ENCODE data around the gene KRT3.
"Not testable (repeated sequence)": the region's sequence is repeated elsewhere in the genome, so short reads cannot be mapped to it uniquely, and the experiment has no call there.

Gene KRT3

GRCh38 chr12:52752516-52752915 is 43.4 kb downstream of the KRT3 start:
- H3K4me3 Mint-ChIP-seq = no peak overlapping the region
- no peak overlapping the region for H3K27ac Mint-ChIP-seq
- H3K4me1 Mint-ChIP-seq = no peaks in the 10 kb centered on the region
- ATAC-seq (replicated peaks) = no peak
- DNase-seq = no peak
- no peaks in the 10 kb centered on the region for H3K36me3 Mint-ChIP-seq
- no peaks in the 10 kb centered on the region for H3K9me3 Mint-ChIP-seq
- peaks cover 8 to 10% of the 10 kb centered on the region in 2 donors for H3K27me3 Mint-ChIP-seq

GRCh38 chr12:52751795-52752194 is 44.1 kb downstream of the KRT3 start:
- H3K9me3 Mint-ChIP-seq = no peaks in the 10 kb centered on the region
- peaks cover 8 to 10% of the 10 kb centered on the region in 2 donors for H3K27me3 Mint-ChIP-seq
- H3K36me3 Mint-ChIP-seq = no peaks in the 10 kb centered on the region
- DNase-seq = no peak
- no peak for ATAC-seq (replicated peaks)
- no peak overlapping the region for H3K27ac Mint-ChIP-seq
- no peak overlapping the region for H3K4me3 Mint-ChIP-seq
- no peaks in the 10 kb centered on the region for H3K4me1 Mint-ChIP-seq

- H3K9me3 Mint-ChIP-seq; H3K27ac Mint-ChIP-seq; H3K4me3 Mint-ChIP-seq; H3K36me3 Mint-ChIP-seq; DNase-seq; ATAC-seq (replicated peaks); H3K4me1 Mint-ChIP-seq: not testable (repeated sequence)
- peaks cover 5 to 10% of the 10 kb centered on the region in 2 donors for H3K27me3 Mint-ChIP-seq
Observed at GRCh38 chr12:52750532-52750931, 45.4 kb downstream of the KRT3 start.

- no peaks in the 10 kb centered on the region for H3K9me3 Mint-ChIP-seq
- no peak overlapping the region for H3K27ac Mint-ChIP-seq
- H3K4me1 Mint-ChIP-seq = no peaks in the 10 kb centered on the region
- H3K36me3 Mint-ChIP-seq = no peaks in the 10 kb centered on the region
- DNase-seq = no peak
- no peak for ATAC-seq (replicated peaks)
- no peak overlapping the region for H3K4me3 Mint-ChIP-seq
- peaks cover 5 to 7% of the 10 kb centered on the region in 2 donors for H3K27me3 Mint-ChIP-seq
Observed at GRCh38 chr12:52749827-52750226, 46.1 kb downstream of the KRT3 start.

- no peaks in the 10 kb centered on the region for H3K36me3 Mint-ChIP-seq
- H3K9me3 Mint-ChIP-seq = no peaks in the 10 kb centered on the region
- DNase-seq = no peak
- peaks cover 13 to 17% of the 10 kb centered on the region in 2 donors for H3K27me3 Mint-ChIP-seq
- H3K4me1 Mint-ChIP-seq = no peaks in the 10 kb centered on the region
- H3K27ac Mint-ChIP-seq = no peak overlapping the region
- no peak overlapping the region for H3K4me3 Mint-ChIP-seq
- no peak for ATAC-seq (replicated peaks)
Observed at GRCh38 chr12:52748578-52748977, 47.3 kb downstream of the KRT3 start.

- DNase-seq (no peak), ATAC-seq (replicated peaks) (no peak)
- Mint-ChIP-seq H3K4me1 (no peaks in the 10 kb centered on the region), H3K4me3 (no peak overlapping the region), H3K36me3 (no peaks in the 10 kb centered on the region), H3K27me3 (peaks cover 20 to 40% of the 10 kb centered on the region in 2 donors), H3K9me3 (no peaks in the 10 kb centered on the region), H3K27ac (no peak overlapping the region)
Observed at GRCh38 chr12:52745554-52745953, 50.4 kb downstream of the KRT3 start.

GRCh38 chr12:52744493-52745156 is 51.3 kb downstream of the KRT3 start:
- no peak overlapping the region for H3K27ac Mint-ChIP-seq
- H3K36me3 Mint-ChIP-seq = no peaks in the 10 kb centered on the region
- H3K4me3 Mint-ChIP-seq = no peak overlapping the region
- DNase-seq (no peak), ATAC-seq (replicated peaks) (no peak)
- no peaks in the 10 kb centered on the region for H3K9me3 Mint-ChIP-seq
- H3K4me1 Mint-ChIP-seq = no peaks in the 10 kb centered on the region
- H3K27me3 Mint-ChIP-seq = peaks cover 26 to 40% of the 10 kb centered on the region in 2 donors

- no peak overlapping the region for H3K4me3 Mint-ChIP-seq
- H3K4me1 Mint-ChIP-seq = no peaks in the 10 kb centered on the region
- no peak overlapping the region for H3K27ac Mint-ChIP-seq
- H3K36me3 Mint-ChIP-seq = no peaks in the 10 kb centered on the region
- no peaks in the 10 kb centered on the region for H3K9me3 Mint-ChIP-seq
- DNase-seq (no peak), ATAC-seq (replicated peaks) (no peak)
- H3K27me3 Mint-ChIP-seq = peaks cover 26 to 40% of the 10 kb centered on the region in 2 donors
Observed at GRCh38 chr12:52742822-52743457, 53.0 kb downstream of the KRT3 start.

- Mint-ChIP-seq H3K4me3 (no peak overlapping the region), H3K9me3 (no peaks in the 10 kb centered on the region), H3K27ac (no peak overlapping the region), H3K4me1 (no peaks in the 10 kb centered on the region), H3K27me3 (peaks cover 26 to 40% of the 10 kb centered on the region in 2 donors), H3K36me3 (no peaks in the 10 kb centered on the region)
- DNase-seq (no peak), ATAC-seq (replicated peaks) (no peak)
Observed at GRCh38 chr12:52742196-52742580, 53.7 kb downstream of the KRT3 start.

- no peak overlapping the region for H3K27ac Mint-ChIP-seq
- H3K4me1 Mint-ChIP-seq = no peaks in the 10 kb centered on the region
- no peak for DNase-seq
- no peak overlapping the region for H3K4me3 Mint-ChIP-seq
- no peaks in the 10 kb centered on the region for H3K9me3 Mint-ChIP-seq
- H3K36me3 Mint-ChIP-seq = no peaks in the 10 kb centered on the region
- ATAC-seq (replicated peaks) = no peak
- peaks cover 26 to 40% of the 10 kb centered on the region in 2 donors for H3K27me3 Mint-ChIP-seq
Observed at GRCh38 chr12:52741375-52742195, 54.3 kb downstream of the KRT3 start.

- Mint-ChIP-seq H3K4me1 (no peaks in the 10 kb centered on the region), H3K4me3 (no peak overlapping the region), H3K36me3 (no peaks in the 10 kb centered on the region), H3K27ac (no peak overlapping the region), H3K27me3 (peaks cover 31 to 46% of the 10 kb centered on the region in 2 donors), H3K9me3 (no peaks in the 10 kb centered on the region)
- no peak for DNase-seq
- no peak for ATAC-seq (replicated peaks)
Observed at GRCh38 chr12:52740584-52740983, 55.3 kb downstream of the KRT3 start.

- no peak overlapping the region for H3K4me3 Mint-ChIP-seq
- H3K9me3 Mint-ChIP-seq = no peaks in the 10 kb centered on the region
- H3K36me3 Mint-ChIP-seq = no peaks in the 10 kb centered on the region
- no peak for ATAC-seq (replicated peaks)
- H3K4me1 Mint-ChIP-seq = no peaks in the 10 kb centered on the region
- peaks cover 31 to 42% of the 10 kb centered on the region in 2 donors for H3K27me3 Mint-ChIP-seq
- H3K27ac Mint-ChIP-seq = no peak overlapping the region
- DNase-seq = no peak
Observed at GRCh38 chr12:52739963-52740362, 56.0 kb downstream of the KRT3 start.
